HUES64 (cell line): ENCODE data around the gene ZNF236.

ENCODE experiments used
- H3K27ac ChIP-seq: 2 replicates; pipeline ENCODE4 v1.7.0; 2013; ENCODE audit warnings: low read depth, low read length, inconsistent platforms
- H3K27me3 ChIP-seq: 2 replicates; pipeline ENCODE4 v1.6.1; 2013; ENCODE audit warnings: mild to moderate bottlenecking, low read length; ENCODE audit not compliant: insufficient read depth
- H3K36me3 ChIP-seq: 2 replicates; pipeline ENCODE4 v1.6.1; 2013; ENCODE audit warnings: mild to moderate bottlenecking, low read length; ENCODE audit not compliant: insufficient read depth
- H3K4me1 ChIP-seq: 2 replicates; pipeline ENCODE4 v1.6.1; 2013; ENCODE audit warnings: mild to moderate bottlenecking, low read length, moderate library complexity; ENCODE audit not compliant: insufficient read depth
- H3K4me3 ChIP-seq: 2 replicates; pipeline ENCODE4 v1.5.1; 2013; ENCODE audit warnings: mild to moderate bottlenecking, low read length, moderate library complexity
- H3K9ac ChIP-seq: 2 replicates; pipeline ENCODE4 v1.6.1; 2013; ENCODE audit warnings: mild to moderate bottlenecking, low read depth, low read length
- H3K9me3 ChIP-seq: 2 replicates; pipeline ENCODE4 v1.6.1; 2013; ENCODE audit warnings: low read depth, low read length; ENCODE audit not compliant: insufficient read depth
- WGBS: fragments of 150-250, 120-280 bp; methylation state at CpG from one replicate; pipeline ENCODE4 v1.1.7; 2013; ENCODE audit warnings: missing lambda C conversion rate; 5-methylcytosine and 5-hydroxymethylcytosine counted together

Gene ZNF236

DNA sequence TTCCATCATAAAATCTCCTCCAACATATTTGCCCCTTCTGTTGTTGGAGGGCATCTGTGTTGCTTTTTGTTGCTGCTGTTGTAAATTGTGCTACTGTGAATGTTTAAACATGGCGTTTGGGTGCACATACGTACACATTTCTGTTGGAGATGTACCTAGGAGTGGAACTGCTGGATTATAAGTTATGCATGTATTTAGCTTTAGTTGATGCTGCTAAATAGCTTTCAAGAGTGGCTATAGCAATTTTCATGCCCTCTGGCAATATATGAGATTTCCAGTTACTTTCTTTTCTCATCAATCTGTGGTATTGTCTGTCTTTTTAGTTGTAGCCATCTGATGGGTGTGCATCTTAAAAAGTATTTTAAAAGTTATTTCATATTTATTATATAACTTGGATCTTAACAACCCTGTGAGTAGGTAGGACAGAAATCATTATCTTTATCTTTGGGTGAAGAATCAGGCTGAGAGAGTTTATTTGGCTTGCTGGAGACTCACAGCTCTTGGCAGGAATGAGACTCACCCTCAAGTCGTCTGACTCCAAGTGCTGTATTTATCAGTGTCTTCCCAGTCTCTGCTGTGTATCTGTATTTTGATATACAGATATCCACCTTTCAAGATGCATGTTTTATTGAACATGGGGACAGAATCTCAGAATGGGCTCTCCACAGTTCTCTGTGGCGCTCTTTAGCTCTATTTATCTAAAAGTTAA is 16.9 kb downstream of the ZNF236 start:
- H3K4me3 ChIP-seq = no peak overlapping the region
- no peaks in the 10 kb centered on the region for H3K36me3 ChIP-seq
- H3K27ac ChIP-seq = no peak overlapping the region
- 88% methylated on average over 4 of the region's 4 CpGs for WGBS
- 0 out of 2 replicates have a peak, but pooled peaks cover 8% of the 10 kb centered on the region for H3K4me1 ChIP-seq
- no peak overlapping the region for H3K9ac ChIP-seq
- no peaks in the 10 kb centered on the region for H3K9me3 ChIP-seq
- no peaks in the 10 kb centered on the region for H3K27me3 ChIP-seq

GRCh38 chr18:76842837-76843530 is 20.6 kb downstream of the ZNF236 start:
- 94% methylated on average over 6 of the region's 6 CpGs for WGBS
- no peaks in the 10 kb centered on the region for H3K27me3 ChIP-seq

DNA sequence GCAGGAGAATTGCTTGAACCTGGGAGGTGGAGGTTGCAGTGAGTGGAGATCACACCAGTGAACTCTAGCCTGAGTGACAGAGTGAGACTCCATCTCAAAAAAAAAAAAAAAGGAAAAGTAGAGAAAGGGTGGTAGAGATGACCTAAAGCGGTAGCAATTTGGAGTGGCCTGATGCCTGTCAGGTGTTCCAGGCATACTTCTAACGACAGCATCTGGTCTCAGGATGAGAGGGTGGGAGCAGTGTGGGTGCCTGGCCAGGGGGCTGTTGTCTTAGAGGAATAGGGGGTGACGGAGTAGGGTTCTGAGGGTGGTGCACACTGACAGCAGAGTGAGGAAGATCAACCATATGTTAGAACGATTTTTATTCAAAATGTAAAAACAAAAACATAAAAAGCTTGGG is 21.8 kb downstream of the ZNF236 start:
- 72% methylated on average over 3 of the region's 4 CpGs for WGBS
- H3K36me3 ChIP-seq = no peaks in the 10 kb centered on the region
- no peak overlapping the region for H3K9ac ChIP-seq
- H3K27me3 ChIP-seq = no peaks in the 10 kb centered on the region
- H3K9me3 ChIP-seq = no peaks in the 10 kb centered on the region
- H3K27ac ChIP-seq = no peak overlapping the region
- 0 out of 2 replicates have a peak, but pooled peaks cover 7% of the 10 kb centered on the region for H3K4me1 ChIP-seq
- H3K4me3 ChIP-seq = no peak overlapping the region

More at GRCh38 chr18:76842837-76843530, 20.6 kb downstream of the ZNF236 start:
- Histone ChIP-seq H3K4me3 (no peak overlapping the region), H3K4me1 (0 out of 2 replicates have a peak, but pooled peaks cover 7% of the 10 kb centered on the region), H3K9me3 (no peaks in the 10 kb centered on the region), H3K36me3 (no peaks in the 10 kb centered on the region), H3K27ac (no peak overlapping the region), H3K9ac (no peak overlapping the region)

DNA sequence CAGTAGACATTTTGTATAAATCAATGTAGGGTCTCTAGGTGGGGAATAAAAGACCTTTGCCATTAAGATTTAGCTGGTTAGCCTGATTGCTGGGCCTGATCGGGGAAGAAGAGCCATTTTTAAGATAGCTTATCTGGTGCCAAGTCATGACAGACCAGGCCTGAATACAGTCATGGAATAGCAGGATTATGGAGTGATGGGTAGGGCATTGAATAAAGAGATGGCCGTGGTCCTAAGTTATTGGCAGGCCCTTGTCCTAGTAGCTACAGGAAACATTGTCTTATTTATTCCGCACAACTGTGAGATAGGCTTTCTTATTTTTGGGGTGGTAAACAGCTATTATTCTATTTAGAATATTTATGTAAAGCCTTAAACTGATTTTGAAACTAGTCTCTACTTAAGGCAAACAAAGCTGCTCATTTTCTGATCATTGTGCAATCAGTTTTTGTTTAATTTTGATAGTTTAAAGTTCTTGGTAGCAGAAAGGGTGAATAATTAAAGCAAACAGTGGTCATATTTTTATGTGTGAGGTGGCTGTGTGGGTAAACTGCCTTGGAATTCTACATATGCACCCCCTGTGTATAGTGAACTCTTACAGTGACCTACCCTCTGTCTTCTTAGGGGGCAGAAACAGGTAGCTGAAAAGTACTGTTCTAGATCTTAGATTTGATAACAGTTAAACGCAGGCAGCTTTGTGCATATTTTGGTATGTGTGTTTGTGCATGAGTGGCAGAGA is 22.6 kb downstream of the ZNF236 start:
- no peaks in the 10 kb centered on the region for H3K27me3 ChIP-seq
- no peak overlapping the region for H3K27ac ChIP-seq
- H3K4me3 ChIP-seq = no peak overlapping the region
- no peaks in the 10 kb centered on the region for H3K9me3 ChIP-seq
- H3K9ac ChIP-seq = no peak overlapping the region
- H3K4me1 ChIP-seq = 0 out of 2 replicates have a peak, but pooled peaks cover 7% of the 10 kb centered on the region
- WGBS = 93% methylated on average over 4 of the region's 4 CpGs
- no peaks in the 10 kb centered on the region for H3K36me3 ChIP-seq

- WGBS = 96% methylated on average over 5 of the region's 5 CpGs
- Histone ChIP-seq H3K9me3 (no peaks in the 10 kb centered on the region), H3K27ac (no peak overlapping the region), H3K4me3 (no peak overlapping the region), H3K4me1 (0 out of 2 replicates have a peak, but pooled peaks cover 7% of the 10 kb centered on the region), H3K27me3 (no peaks in the 10 kb centered on the region), H3K36me3 (no peaks in the 10 kb centered on the region), H3K9ac (no peak overlapping the region)
Observed at GRCh38 chr18:76846217-76846616, 23.9 kb downstream of the ZNF236 start.

DNA sequence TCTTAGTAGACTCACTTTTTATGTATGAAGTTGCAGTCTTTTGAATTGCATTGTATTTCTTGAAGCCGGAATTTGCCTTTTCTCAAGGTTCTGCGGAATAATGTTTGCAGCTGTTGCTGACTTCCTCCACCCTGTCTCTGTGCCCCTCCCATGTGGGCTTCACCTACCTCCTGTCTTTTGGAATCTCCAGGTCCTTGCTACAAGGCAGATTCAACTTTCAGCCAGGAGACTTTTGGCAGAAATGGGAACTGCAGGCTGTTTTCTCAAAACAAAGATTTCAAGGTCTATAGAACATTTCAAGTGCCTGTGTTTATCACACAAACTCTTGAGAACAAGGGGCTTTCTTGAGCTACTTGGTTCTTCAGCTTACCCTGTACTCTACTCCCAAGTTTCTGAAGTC is 25.6 kb downstream of the ZNF236 start:
- Histone ChIP-seq H3K9me3 (no peaks in the 10 kb centered on the region), H3K27ac (no peak overlapping the region), H3K27me3 (no peaks in the 10 kb centered on the region), H3K4me1 (0 out of 2 replicates have a peak, but pooled peaks cover 7% of the 10 kb centered on the region), H3K36me3 (peaks cover 14% of the 10 kb centered on the region; the same call in 1 of the 2 replicates), H3K9ac (no peak overlapping the region), H3K4me3 (no peak overlapping the region)
- WGBS = 62% methylated on average over 2 of the region's 2 CpGs

GRCh38 chr18:76850112-76850511 is 27.8 kb downstream of the ZNF236 start:
- Histone ChIP-seq H3K27ac (no peak overlapping the region), H3K27me3 (no peaks in the 10 kb centered on the region), H3K9ac (no peak overlapping the region), H3K9me3 (no peaks in the 10 kb centered on the region), H3K36me3 (peaks cover 14% of the 10 kb centered on the region; the same call in 1 of the 2 replicates), H3K4me3 (no peak overlapping the region), H3K4me1 (0 out of 2 replicates have a peak, but pooled peaks cover 7% of the 10 kb centered on the region)
- WGBS = 100% methylated on average over 1 of the region's 1 CpG

DNA sequence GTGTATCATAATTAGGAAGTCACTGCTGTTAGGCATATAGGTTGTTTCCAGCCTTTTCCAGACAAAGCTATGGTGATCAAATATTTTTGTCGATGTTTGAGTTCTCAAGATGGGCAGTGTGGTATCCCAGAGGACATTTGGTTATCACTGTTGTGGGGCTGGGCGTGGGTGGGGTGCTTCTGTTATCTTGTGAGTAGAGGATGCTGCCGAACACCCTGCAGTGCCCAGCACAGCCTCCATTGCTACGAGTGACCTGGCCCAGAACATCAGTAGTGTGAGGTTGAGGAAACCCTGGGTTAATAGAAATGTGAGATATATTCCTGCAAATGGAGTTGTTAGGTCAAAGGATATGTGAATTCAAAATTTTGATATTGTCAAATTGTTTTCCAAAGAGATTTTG is 33.2 kb downstream of the ZNF236 start:
- H3K9me3 ChIP-seq = no peaks in the 10 kb centered on the region
- H3K27me3 ChIP-seq = no peaks in the 10 kb centered on the region
- H3K9ac ChIP-seq = no peak overlapping the region
- WGBS = 95% methylated on average over 4 of the region's 4 CpGs
- H3K27ac ChIP-seq = no peak overlapping the region
- no peaks in the 10 kb centered on the region for H3K4me1 ChIP-seq
- H3K4me3 ChIP-seq = no peak overlapping the region
- H3K36me3 ChIP-seq = peaks cover 14% of the 10 kb centered on the region; the same call in 1 of the 2 replicates

- H3K9ac ChIP-seq = no peak overlapping the region
- H3K4me1 ChIP-seq = no peaks in the 10 kb centered on the region
- no peaks in the 10 kb centered on the region for H3K27me3 ChIP-seq
- no peak overlapping the region for H3K27ac ChIP-seq
- WGBS = 93% methylated on average over 4 of the region's 4 CpGs
- H3K4me3 ChIP-seq = no peak overlapping the region
- H3K36me3 ChIP-seq = peaks cover 16% of the 10 kb centered on the region
- no peaks in the 10 kb centered on the region for H3K9me3 ChIP-seq
Observed at GRCh38 chr18:76857476-76857875, 35.1 kb downstream of the ZNF236 start.

- 90% methylated on average over 14 of the region's 14 CpGs for WGBS
- Histone ChIP-seq H3K9me3 (no peaks in the 10 kb centered on the region), H3K4me1 (no peaks in the 10 kb centered on the region), H3K9ac (no peak overlapping the region), H3K36me3 (peaks cover 13% of the 10 kb centered on the region; the same call in 1 of the 2 replicates), H3K27ac (no peak overlapping the region), H3K4me3 (no peak overlapping the region), H3K27me3 (no peaks in the 10 kb centered on the region)
Observed at GRCh38 chr18:76859474-76860339, 37.4 kb downstream of the ZNF236 start.
